HEK293T (cell line): ENCODE results near the gene ZBTB9.
A peak's percentile ranks its signal among the peaks of the same experiment; 100 is the strongest.

Experiments
- CTCF ChIA-PET: fragments of 350-600 bp; formaldehyde crosslinking; extraction: SDS; loops from one replicate; lab custom pipeline; 2021; ENCODE audit warnings: antibody characterized with exemption, inconsistent platforms; lab: Yijun Ruan, JAX
- POLR2A ChIA-PET: fragments of 350-600 bp; formaldehyde crosslinking; extraction: SDS; loops from one replicate; lab custom pipeline; 2020; ENCODE audit warnings: antibody characterized with exemption, inconsistent platforms; lab: Yijun Ruan, JAX
- DNase-seq: peaks from one replicate; pipeline ENCODE4 v3.0.0; 2012; ENCODE audit warnings: mixed read lengths; ENCODE audit errors: extremely low spot score
- ARNT ChIP-seq: fragments of 450-650 bp; IDR thresholded peaks from 2 replicates; pipeline ENCODE4 v1.6.1; 2017; ENCODE audit warnings: mild to moderate bottlenecking
- BHLHE40 ChIP-seq: fragments of 450-650 bp; IDR thresholded peaks from 2 replicates; pipeline ENCODE4 v1.6.1; 2016; ENCODE audit warnings: mild to moderate bottlenecking, moderate library complexity, borderline replicate concordance
- CTBP1 ChIP-seq: fragments of 450-650 bp; IDR thresholded peaks from 2 replicates; pipeline ENCODE4 v1.6.1; 2016; ENCODE audit warnings: borderline replicate concordance
- ELF4 ChIP-seq: fragments of 450-650 bp; IDR thresholded peaks from 2 replicates; pipeline ENCODE4 v1.6.1; 2017; ENCODE audit warnings: antibody characterized with exemption
- FOXA1 ChIP-seq: fragments of 450-650 bp; IDR thresholded peaks from 2 replicates; pipeline ENCODE4 v1.6.1; 2016; ENCODE audit warnings: mild to moderate bottlenecking
- FOXK2 ChIP-seq: fragments of 450-650 bp; IDR thresholded peaks from 2 replicates; pipeline ENCODE4 v1.6.1; 2016; ENCODE audit warnings: mild to moderate bottlenecking
- FOXM1 ChIP-seq: fragments of 450-650 bp; IDR thresholded peaks from 2 replicates; pipeline ENCODE4 v1.6.1; 2017; ENCODE audit warnings: mild to moderate bottlenecking, borderline replicate concordance
- HDGF ChIP-seq: fragments of 450-650 bp; IDR thresholded peaks from 2 replicates; pipeline ENCODE4 v1.6.1; 2017; ENCODE audit warnings: antibody characterized with exemption, borderline replicate concordance
- L3MBTL2 ChIP-seq: fragments of 450-650 bp; conservative IDR thresholded peaks from 2 replicates; pipeline ENCODE4 v1.6.1; 2016; ENCODE audit warnings: mild to moderate bottlenecking
- LEF1 ChIP-seq: fragments of 450-650 bp; IDR thresholded peaks from 2 replicates; pipeline ENCODE4 v1.6.1; 2017; ENCODE audit warnings: mild to moderate bottlenecking, borderline replicate concordance
- NFRKB ChIP-seq: fragments of 450-650 bp; IDR thresholded peaks from 2 replicates; pipeline ENCODE4 v1.6.1; 2016; ENCODE audit warnings: mild to moderate bottlenecking, moderate library complexity
- PKNOX1 ChIP-seq: fragments of 450-650 bp; IDR thresholded peaks from 2 replicates; pipeline ENCODE4 v1.6.1; 2016
- SP1 ChIP-seq: fragments of 450-650 bp; IDR thresholded peaks from 2 replicates; pipeline ENCODE4 v1.6.1; 2017
- SUZ12 ChIP-seq: fragments of 450-650 bp; IDR thresholded peaks from 2 replicates; pipeline ENCODE4 v1.6.1; 2016; ENCODE audit warnings: mild to moderate bottlenecking
- TARDBP ChIP-seq: fragments of 450-650 bp; IDR thresholded peaks from 2 replicates; pipeline ENCODE4 v1.6.1; 2016
- ZNF384 ChIP-seq: fragments of 450-650 bp; IDR thresholded peaks from 2 replicates; pipeline ENCODE4 v1.6.1; 2016

ZBTB9 gene

GRCh38 chr6:33421344-33421643 lies 33.1 kb upstream of the ZBTB9 start:
- POLR2A ChIA-PET, result no interaction called here
- TF ChIP-seq ELF4, result no peak
- TF ChIP-seq NFRKB, result no peak
- TF ChIP-seq FOXA1, result no peak
- TF ChIP-seq FOXK2, result no peak
- no peak for TF ChIP-seq FOXM1
- TF ChIP-seq SP1, result no peak
- TF ChIP-seq L3MBTL2, result no peak
- TF ChIP-seq TARDBP, result no peak
- TF ChIP-seq BHLHE40, result no peak
- no peak for TF ChIP-seq CTBP1
- no peak for TF ChIP-seq LEF1
- no peak for DNase-seq
- CTCF ChIA-PET, result no interaction called here

- DNase-seq, result no peak
- ChIA-PET CTCF (no interaction called here), POLR2A (no interaction called here)
- no peak for TF ChIP-seq FOXK2
- TF ChIP-seq L3MBTL2, result no peak
- TF ChIP-seq FOXA1, result no peak
- no peak for TF ChIP-seq NFRKB
- TF ChIP-seq TARDBP, result no peak
- no peak for TF ChIP-seq ZNF384
- no peak for TF ChIP-seq PKNOX1
- no peak for TF ChIP-seq HDGF
- no peak for TF ChIP-seq SP1
- no peak for TF ChIP-seq ARNT
- no peak for TF ChIP-seq SUZ12
- TF ChIP-seq FOXM1, result no peak
- TF ChIP-seq ELF4, result no peak
Measured at GRCh38 chr6:33423777-33424176, 30.6 kb upstream of the ZBTB9 start.

- ChIA-PET POLR2A (interaction anchor here (0.8 to 1.7 kb wide), 8 partner anchors 10 to 453 kb away, joined by 3 to 6 read pairs (median 4); partner anchors contain the start of genes RPS18 and VPS52), CTCF (interaction anchor here (0.6 to 1.6 kb wide), 4 partner anchors 29 to 662 kb away, joined by 3 to 4 read pairs (median 3); partner anchors contain the start of gene ZBTB9)
- DNase-seq, result no peak
- no peak for TF ChIP-seq HDGF
- TF ChIP-seq L3MBTL2, result no peak
- TF ChIP-seq SUZ12, result no peak
Measured at GRCh38 chr6:33424855-33425667, 29.3 kb upstream of the ZBTB9 start.

- POLR2A ChIA-PET, result interaction anchor here (0.6 to 1.7 kb wide), 18 partner anchors 8 to 454 kb away, joined by 3 to 8 read pairs (median 4); partner anchors contain the start of genes CUTA, KIFC1, PFDN6 and RPS18
- CTCF ChIA-PET, result interaction anchor here (0.6 to 1.6 kb wide), 8 partner anchors 10 to 661 kb away, joined by 3 to 7 read pairs (median 4); partner anchors contain the start of genes RPS18, VPS52 and ZBTB9
- no peak for TF ChIP-seq FOXK2
- peak; percentile 77 for TF ChIP-seq L3MBTL2
- peak; percentile 84 for DNase-seq
Measured at GRCh38 chr6:33425668-33426577, 28.5 kb upstream of the ZBTB9 start.

- ChIA-PET CTCF (interaction anchor here (0.7 to 1.6 kb wide), 6 partner anchors 9 to 155 kb away, joined by 4 to 7 read pairs (median 4); partner anchors contain the start of genes RPS18, VPS52 and ZBTB9), POLR2A (interaction anchor here (0.6 to 1.7 kb wide), 15 partner anchors 8 to 178 kb away, joined by 3 to 8 read pairs (median 4); partner anchors contain the start of genes CUTA, KIFC1, PFDN6 and RPS18)
- TF ChIP-seq PKNOX1 (no peak), FOXM1 (no peak), HDGF (no peak), TARDBP (no peak), LEF1 (no peak), ARNT (no peak), CTBP1 (no peak), FOXK2 (no peak), FOXA1 (no peak), ZNF384 (no peak), NFRKB (no peak)
- DNase-seq, result no peak
Measured at GRCh38 chr6:33426590-33427511, 27.5 kb upstream of the ZBTB9 start.
